HT1080 (cell line): ENCODE results near the gene LCN10. TPM values are rescaled to one million over a fixed set of nuclear protein-coding genes. Genes with fewer than 3 reads are reported as not detected.
"Not testable (repeated sequence)": the region's sequence is repeated elsewhere in the genome, so short reads cannot be mapped to it uniquely, and the experiment has no call there.

Source experiments
- DNase-seq: peaks from one replicate; pipeline ENCODE4 v3.0.0-alpha.2; 2015; ENCODE audit warnings: low read depth
- total RNA-seq: library from RNA; depleted of rRNA; stranded (reverse); fragments of >200 nt; shearing (Covaris generic); gene quantifications from 2 replicates; pipeline ENCODE4 v1.2.3, GENCODE V29; 2014

LCN10 gene
- total RNA-seq, 1 experiment from 2014 or later = not detected

GRCh38 chr9:136755302-136756133 is 12.8 kb upstream of the LCN10 start:
- DNase-seq = not testable (repeated sequence)

- DNase-seq = no peak
Observed at GRCh38 chr9:136754626-136755301, 12.0 kb upstream of the LCN10 start.

- no peak for DNase-seq
Observed at GRCh38 chr9:136754059-136754572, 11.4 kb upstream of the LCN10 start.

GRCh38 chr9:136753371-136754058 is 10.8 kb upstream of the LCN10 start:
- DNase-seq = no peak

- DNase-seq = no peak
Observed at GRCh38 chr9:136751814-136752213, 9.1 kb upstream of the LCN10 start.

GRCh38 chr9:136751244-136751643 is 8.5 kb upstream of the LCN10 start:
- DNase-seq = no peak

GRCh38 chr9:136750526-136750925 is 7.8 kb upstream of the LCN10 start:
- DNase-seq = no peak

GRCh38 chr9:136748666-136749611 is 6.2 kb upstream of the LCN10 start:
- DNase-seq = no peak

GRCh38 chr9:136748201-136748600 is 5.5 kb upstream of the LCN10 start, which contains the start of gene LCN6:
TSS of gene LCN6 (minus strand) at chr9:136748525. CDS start at chr9:136748483, 42 bp downstream.
- no peak for DNase-seq

- DNase-seq = no peak
Observed at GRCh38 chr9:136747161-136748060, 4.7 kb upstream of the LCN10 start.

GRCh38 chr9:136746621-136747020 is 3.9 kb upstream of the LCN10 start:
- DNase-seq = no peak

GRCh38 chr9:136746155-136746490 is 3.4 kb upstream of the LCN10 start:
- DNase-seq = no peak

- no peak for DNase-seq
Observed at GRCh38 chr9:136745389-136746154, 2.8 kb upstream of the LCN10 start.

GRCh38 chr9:136744773-136745172 is 2.0 kb upstream of the LCN10 start:
- no peak for DNase-seq

- no peak for DNase-seq
Observed at GRCh38 chr9:136743639-136744211, 985 bp upstream of the LCN10 start.

- no peak for DNase-seq
Observed at GRCh38 chr9:136741883-136742571, 713 bp downstream of the LCN10 start.

- no peak for DNase-seq
Observed at GRCh38 chr9:136740971-136741882, 1.5 kb downstream of the LCN10 start.
